ENCODE measurements around the gene MIPEP. TPM values are rescaled to one million over a fixed set of nuclear protein-coding genes. Genes with fewer than 3 reads are reported as not detected.

MIPEP gene
- total RNA-seq, 3 donors from 2014 or later = 17.3 to 27.0 (median 24.6) TPM

DNA sequence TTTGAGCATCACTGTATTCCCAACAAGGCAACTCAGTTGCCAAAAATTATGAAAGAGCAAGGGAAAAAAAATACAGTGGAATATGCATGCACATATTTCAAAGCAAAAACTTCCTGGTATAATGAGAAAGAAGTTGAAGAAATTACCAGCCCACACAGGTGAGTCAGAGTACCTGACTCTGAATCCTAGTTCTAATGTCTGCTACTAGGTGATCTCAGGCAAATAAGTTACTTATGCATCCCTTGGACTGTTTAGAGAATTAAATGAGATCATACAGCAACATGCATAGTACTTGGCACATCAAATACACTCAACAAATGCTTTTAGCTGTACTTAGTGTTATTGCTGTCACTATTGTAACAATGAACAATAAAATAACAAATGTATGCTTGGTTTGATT is 144.9 kb downstream of the MIPEP start:
- Histone ChIP-seq H3K4me1 (ENCODE audit: low read depth) (no peaks in the 10 kb centered on the region), H3K9me3 (no peaks in the 10 kb centered on the region), H3K36me3 (ENCODE audit: low read depth) (no peaks in the 10 kb centered on the region), H3K4me3 (no peak overlapping the region)
- no peak for ATAC-seq
- intact Hi-C loops (cut with DNase I, micrococcal nuclease) = no loop called here
- TF ChIP-seq CTCF (IDR thresholded peaks at IDR 0.05) = no peak
- DNase-seq = no peak

- TF ChIP-seq CTCF (IDR thresholded peaks at IDR 0.05) = no peak
- H3K4me1 ChIP-seq (ENCODE audit: low read depth) = no peaks in the 10 kb centered on the region
- no peak overlapping the region for H3K4me3 ChIP-seq
- no peak for ATAC-seq
- H3K36me3 ChIP-seq (ENCODE audit: low read depth) = no peaks in the 10 kb centered on the region
- no peaks in the 10 kb centered on the region for H3K9me3 ChIP-seq
- no peak for DNase-seq
- intact Hi-C loops (cut with DNase I, micrococcal nuclease) = no loop called here
Measured at GRCh38 chr13:23743278-23744076, 145.7 kb downstream of the MIPEP start.

GRCh38 chr13:23741879-23742510 is 147.2 kb downstream of the MIPEP start:
- Histone ChIP-seq H3K4me1 (ENCODE audit: low read depth) (no peaks in the 10 kb centered on the region), H3K36me3 (ENCODE audit: low read depth) (no peaks in the 10 kb centered on the region), H3K9me3 (no peaks in the 10 kb centered on the region), H3K4me3 (no peak overlapping the region)
- intact Hi-C loops (cut with DNase I, micrococcal nuclease) = no loop called here
- DNase-seq = no peak
- no peak for ATAC-seq
- no peak for TF ChIP-seq CTCF (IDR thresholded peaks at IDR 0.05)

- Histone ChIP-seq H3K9me3 (no peaks in the 10 kb centered on the region), H3K4me3 (no peak overlapping the region), H3K4me1 (ENCODE audit: low read depth) (no peaks in the 10 kb centered on the region), H3K36me3 (ENCODE audit: low read depth) (no peaks in the 10 kb centered on the region)
- no peak for TF ChIP-seq CTCF (IDR thresholded peaks at IDR 0.05)
- DNase-seq = no peak
- intact Hi-C loops (cut with DNase I, micrococcal nuclease) = no loop called here
- ATAC-seq = no peak
Measured at GRCh38 chr13:23740002-23740401, 149.2 kb downstream of the MIPEP start.

DNA sequence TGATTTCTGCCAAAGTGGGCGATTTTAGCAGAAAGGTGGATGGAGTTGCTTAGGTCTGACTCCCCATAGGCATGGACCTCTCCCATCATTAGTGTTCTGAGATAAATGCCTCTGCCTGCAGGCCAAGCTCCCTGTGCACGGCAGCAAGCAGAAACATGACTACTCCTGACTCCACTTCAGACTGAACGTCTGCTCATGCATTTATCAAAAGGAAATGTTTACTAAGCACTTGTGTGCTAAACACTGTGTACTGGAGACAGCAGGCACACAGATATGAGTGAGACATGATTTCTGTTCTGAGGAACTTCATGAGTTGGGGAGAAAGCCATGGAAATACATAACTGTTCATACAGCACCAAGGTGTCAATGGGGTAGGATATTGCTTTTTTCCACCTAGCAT is 149.6 kb downstream of the MIPEP start:
- H3K4me1 ChIP-seq (ENCODE audit: low read depth) = no peaks in the 10 kb centered on the region

More for the DNA sequence above, 149.6 kb downstream of the MIPEP start:
- TF ChIP-seq CTCF (IDR thresholded peaks at IDR 0.05) = no peak
- no peak overlapping the region for H3K4me3 ChIP-seq
- DNase-seq (no peak), ATAC-seq (no peak)
- H3K9me3 ChIP-seq = no peaks in the 10 kb centered on the region
- intact Hi-C loops (cut with DNase I, micrococcal nuclease) = no loop called here
- H3K36me3 ChIP-seq (ENCODE audit: low read depth) = no peaks in the 10 kb centered on the region
